ENCODE measurements around the gene ANTKMT.

The ANTKMT gene

GRCh38 chr16:754656-755055 lies 33.7 kb downstream of the ANTKMT start:
- TF ChIP-seq CTCF (IDR thresholded peaks at IDR 0.05; ENCODE audit: poor library complexity, severe bottlenecking) = no peak
- H3K9me3 ChIP-seq (ENCODE audit: severe bottlenecking) = no peaks in the 10 kb centered on the region
- no peaks in the 10 kb centered on the region for H3K36me3 ChIP-seq (ENCODE audit: low read depth)
- H3K4me1 ChIP-seq (ENCODE audit: insufficient read depth, poor library complexity, severe bottlenecking) = peaks cover 18% of the 10 kb centered on the region
- H3K27me3 ChIP-seq (ENCODE audit: insufficient read depth, poor library complexity, severe bottlenecking) = no peaks in the 10 kb centered on the region
- no peak overlapping the region for H3K27ac ChIP-seq (ENCODE audit: poor library complexity, severe bottlenecking)
- ATAC-seq (ENCODE audit: low read depth) (peak; percentile 15; the same call in 1 of the 3 replicates), DNase-seq (ENCODE audit: low spot score) (no peak)
- no peak overlapping the region for H3K4me3 ChIP-seq (ENCODE audit: severe bottlenecking)

DNA sequence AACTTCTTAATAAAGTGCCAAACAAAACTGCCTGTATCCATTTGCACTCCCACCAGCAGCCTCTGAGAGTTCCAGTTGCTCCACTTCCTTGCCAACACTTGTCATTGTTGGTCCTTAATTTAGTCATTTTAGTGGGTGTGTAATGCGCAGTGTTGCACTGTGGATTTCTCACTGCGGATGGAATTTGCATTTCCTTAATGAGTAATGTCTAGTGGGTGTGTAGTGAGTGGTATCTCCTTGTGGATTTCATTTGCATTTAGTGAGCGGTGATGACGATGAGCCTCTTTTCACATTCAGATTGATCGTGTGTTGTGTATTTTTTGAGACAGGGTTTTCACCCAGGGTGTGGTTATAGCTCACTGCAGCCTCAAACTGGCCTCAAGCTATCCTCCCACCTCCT lies 35.5 kb downstream of the ANTKMT start:
- DNase-seq (ENCODE audit: low spot score) (no peak), ATAC-seq (ENCODE audit: low read depth) (no peak)
- Histone ChIP-seq H3K27ac (ENCODE audit: poor library complexity, severe bottlenecking) (no peak overlapping the region), H3K4me3 (ENCODE audit: severe bottlenecking) (no peak overlapping the region), H3K4me1 (ENCODE audit: insufficient read depth, poor library complexity, severe bottlenecking) (peaks cover 33% of the 10 kb centered on the region), H3K36me3 (ENCODE audit: low read depth) (no peaks in the 10 kb centered on the region), H3K9me3 (ENCODE audit: severe bottlenecking) (no peaks in the 10 kb centered on the region), H3K27me3 (ENCODE audit: insufficient read depth, poor library complexity, severe bottlenecking) (no peaks in the 10 kb centered on the region)
- TF ChIP-seq CTCF (IDR thresholded peaks at IDR 0.05; ENCODE audit: poor library complexity, severe bottlenecking) = no peak

- ATAC-seq (ENCODE audit: low read depth) (peak; percentile 6; the same call in 1 of the 3 replicates), DNase-seq (ENCODE audit: low spot score) (peak; percentile 73)
- H3K27me3 ChIP-seq (ENCODE audit: insufficient read depth, poor library complexity, severe bottlenecking) = no peaks in the 10 kb centered on the region
- no peaks in the 10 kb centered on the region for H3K9me3 ChIP-seq (ENCODE audit: severe bottlenecking)
- no peaks in the 10 kb centered on the region for H3K36me3 ChIP-seq (ENCODE audit: low read depth)
- H3K4me1 ChIP-seq (ENCODE audit: insufficient read depth, poor library complexity, severe bottlenecking) = peaks cover 34% of the 10 kb centered on the region
- H3K27ac ChIP-seq (ENCODE audit: poor library complexity, severe bottlenecking) = peak overlapping the region; percentile 48
- H3K4me3 ChIP-seq (ENCODE audit: severe bottlenecking) = no peak overlapping the region
- TF ChIP-seq CTCF (IDR thresholded peaks at IDR 0.05; ENCODE audit: poor library complexity, severe bottlenecking) = no peak
These were observed 38.4 kb downstream of the ANTKMT start for GRCh38 chr16:759110-759910.

DNA sequence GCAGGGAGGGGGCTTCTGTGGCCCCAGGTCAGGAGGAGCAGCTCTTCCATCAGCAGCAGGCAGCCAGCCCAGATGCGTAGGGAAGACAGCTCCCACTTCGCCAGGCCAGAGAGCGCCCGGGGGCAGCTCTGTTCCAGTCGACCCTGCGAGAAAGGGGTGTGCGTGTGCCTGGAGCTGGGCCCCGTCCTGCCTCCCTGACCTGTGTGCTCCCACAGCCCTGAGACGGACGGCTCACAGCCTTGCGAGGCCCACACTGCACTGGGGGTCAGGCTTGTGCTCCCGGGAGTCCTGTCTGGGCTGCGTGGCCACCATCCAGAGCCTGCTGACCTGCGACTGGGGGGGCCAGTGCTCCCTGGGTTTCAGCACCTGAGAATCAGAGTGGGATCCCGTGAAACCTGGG lies 39.1 kb downstream of the ANTKMT start:
- H3K27me3 ChIP-seq (ENCODE audit: insufficient read depth, poor library complexity, severe bottlenecking) = no peaks in the 10 kb centered on the region
- ATAC-seq (ENCODE audit: low read depth) = peak; percentile 2; the same call in 1 of the 3 replicates
- TF ChIP-seq CTCF (IDR thresholded peaks at IDR 0.05; ENCODE audit: poor library complexity, severe bottlenecking) = no peak
- DNase-seq (ENCODE audit: low spot score) = peak; percentile 74
- H3K9me3 ChIP-seq (ENCODE audit: severe bottlenecking) = no peaks in the 10 kb centered on the region
- H3K36me3 ChIP-seq (ENCODE audit: low read depth) = no peaks in the 10 kb centered on the region
- peak overlapping the region; percentile 48 for H3K27ac ChIP-seq (ENCODE audit: poor library complexity, severe bottlenecking)
- H3K4me1 ChIP-seq (ENCODE audit: insufficient read depth, poor library complexity, severe bottlenecking) = peaks cover 28% of the 10 kb centered on the region
- H3K4me3 ChIP-seq (ENCODE audit: severe bottlenecking) = no peak overlapping the region

Data from RWPE2 (cell line).